Fibroblast of lung (primary cell): ENCODE measurements around the gene SPATA7.

Source experiments
- CTCF ChIP-seq, 2 donors: IDR thresholded peaks in 1 of 2; conservative IDR thresholded peaks in 1 of 2; 1 replicate in 1 of 2; 2 replicates in 1 of 2; pipeline ENCODE4 v1.5.1; 2011 to 2012; ENCODE audit warnings: low read length in 2 of 2, control low read depth in 1 of 2, inconsistent platforms in 1 of 2, low read depth in 1 of 2, mild to moderate bottlenecking in 1 of 2
- EZH2 ChIP-seq: IDR thresholded peaks from 2 replicates; pipeline ENCODE4 v1.5.1; 2012; ENCODE audit warnings: low read length, control low read depth, mild to moderate bottlenecking; ENCODE audit errors: missing control alignments

GRCh38 chr14:88481794-88482193 lies 96.3 kb downstream of the SPATA7 start:
- TF ChIP-seq CTCF (conservative IDR thresholded peaks at IDR 0.05 in 1 of 2, IDR thresholded peaks at IDR 0.05 in 1 of 2; ENCODE audit: low read depth in 1 of 2, low read length in 2 of 2) (no peak), EZH2 (no peak)
